ENCODE results near the gene SLC7A7. TPM values are rescaled to one million over a fixed set of nuclear protein-coding genes. Genes with fewer than 3 reads are reported as not detected.

The SLC7A7 gene
- polyA plus RNA-seq, 3 donors: 262 to 425 (median 371) TPM

DNA sequence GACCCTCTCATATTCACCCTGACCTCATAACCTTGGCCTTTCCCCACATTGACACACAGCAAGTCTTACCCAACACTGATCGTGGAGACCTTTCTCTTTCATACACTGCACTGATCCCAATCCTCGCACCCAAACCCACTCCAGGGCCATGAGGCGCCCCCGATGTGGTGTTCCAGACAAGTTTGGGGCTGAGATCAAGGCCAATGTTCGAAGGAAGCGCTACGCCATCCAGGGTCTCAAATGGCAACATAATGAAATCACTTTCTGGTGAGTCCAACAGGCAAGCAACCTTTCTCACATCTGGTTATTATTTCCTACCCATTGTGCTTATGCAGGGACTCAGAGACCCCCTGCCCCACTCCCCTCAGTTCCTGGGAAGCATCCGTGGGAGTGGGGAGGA is 26.5 kb upstream of the SLC7A7 start:
- no peaks in the 10 kb centered on the region for H3K79me2 ChIP-seq (ENCODE audit: insufficient read depth, low read length)
- Mint-ChIP-seq H3K4me1 (peaks cover 32% of the 10 kb centered on the region), H3K4me3 (no peak overlapping the region), H3K36me3 (peaks cover 9 to 14% of the 10 kb centered on the region in 2 donors), H3K27ac (no peak overlapping the region), H3K27me3 (ENCODE audit: low read depth in 3 of 3) (peaks cover 16 to 34% (median 20%) of the 10 kb centered on the region in 3 donors), H3K9me3 (peaks cover 3 to 12% (median 6%) of the 10 kb centered on the region in 7 donors)
- WGBS (ENCODE audit: insufficient coverage): 100% methylated on average over 6 of the region's 8 CpGs
- no peak overlapping the region for H3K9ac ChIP-seq (ENCODE audit: insufficient read depth, low read length, poor library complexity, severe bottlenecking)
- H3K9me3 ChIP-seq (replicated peaks in 1 of 2; ENCODE audit: control insufficient read depth in 1 of 2, insufficient read depth in 1 of 2, low read length in 2 of 2): peaks cover 0 to 3% of the 10 kb centered on the region in 2 donors
- no peak overlapping the region for H3K4me3 ChIP-seq (replicated peaks in 1 of 3; ENCODE audit: low read depth in 2 of 3, low read length in 3 of 3)
- no peak overlapping the region for H3K27ac ChIP-seq (ENCODE audit: low read depth in 1 of 2, low read length in 2 of 2)
- H3K4me2 ChIP-seq (replicated peaks; ENCODE audit: extremely low read depth, low read length, poor library complexity, severe bottlenecking): no peak overlapping the region
- H3K36me3 ChIP-seq (replicated peaks in 1 of 2; ENCODE audit: control insufficient read depth in 1 of 2, insufficient read depth in 2 of 2, low read length in 2 of 2): no peaks in the 10 kb centered on the region
- intact Hi-C loops (cut with micrococcal nuclease): no loop called here
- TF ChIP-seq, protein P1, sequence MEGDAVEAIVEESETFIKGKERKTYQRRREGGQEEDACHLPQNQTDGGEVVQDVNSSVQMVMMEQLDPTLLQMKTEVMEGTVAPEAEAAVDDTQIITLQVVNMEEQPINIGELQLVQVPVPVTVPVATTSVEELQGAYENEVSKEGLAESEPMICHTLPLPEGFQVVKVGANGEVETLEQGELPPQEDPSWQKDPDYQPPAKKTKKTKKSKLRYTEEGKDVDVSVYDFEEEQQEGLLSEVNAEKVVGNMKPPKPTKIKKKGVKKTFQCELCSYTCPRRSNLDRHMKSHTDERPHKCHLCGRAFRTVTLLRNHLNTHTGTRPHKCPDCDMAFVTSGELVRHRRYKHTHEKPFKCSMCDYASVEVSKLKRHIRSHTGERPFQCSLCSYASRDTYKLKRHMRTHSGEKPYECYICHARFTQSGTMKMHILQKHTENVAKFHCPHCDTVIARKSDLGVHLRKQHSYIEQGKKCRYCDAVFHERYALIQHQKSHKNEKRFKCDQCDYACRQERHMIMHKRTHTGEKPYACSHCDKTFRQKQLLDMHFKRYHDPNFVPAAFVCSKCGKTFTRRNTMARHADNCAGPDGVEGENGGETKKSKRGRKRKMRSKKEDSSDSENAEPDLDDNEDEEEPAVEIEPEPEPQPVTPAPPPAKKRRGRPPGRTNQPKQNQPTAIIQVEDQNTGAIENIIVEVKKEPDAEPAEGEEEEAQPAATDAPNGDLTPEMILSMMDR (IDR thresholded peaks at IDR 0.05): no peak
- no peaks in the 10 kb centered on the region for H4K20me1 ChIP-seq (ENCODE audit: insufficient read depth, low read length)
- H2AFZ ChIP-seq (ENCODE audit: insufficient read depth, low read depth, low read length, poor library complexity, severe bottlenecking): no peak overlapping the region
- no peak for DNase-seq
- peaks cover 22 to 35% of the 10 kb centered on the region in 2 donors for H3K4me1 ChIP-seq (ENCODE audit: control insufficient read depth in 1 of 2, insufficient read depth in 2 of 2, low read length in 2 of 2)
- peaks cover 0 to 15% of the 10 kb centered on the region in 2 donors for H3K27me3 ChIP-seq (ENCODE audit: control insufficient read depth in 2 of 2, insufficient read depth in 2 of 2, low read length in 2 of 2)

DNA sequence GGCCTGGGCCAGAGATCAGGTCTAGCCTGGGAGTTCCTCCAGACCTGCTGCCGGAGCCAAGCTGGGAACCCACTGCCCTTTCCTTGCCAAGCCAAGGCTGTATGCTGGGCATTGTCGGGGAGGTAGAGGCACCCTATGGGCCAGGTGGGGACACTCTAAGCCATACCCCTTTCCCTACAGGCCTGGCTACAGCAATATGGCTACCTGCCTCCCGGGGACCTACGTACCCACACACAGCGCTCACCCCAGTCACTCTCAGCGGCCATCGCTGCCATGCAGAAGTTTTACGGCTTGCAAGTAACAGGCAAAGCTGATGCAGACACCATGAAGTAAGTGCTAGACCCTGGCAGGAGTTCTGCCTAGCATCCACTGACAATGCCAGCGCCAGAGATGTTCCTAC is 26.1 kb upstream of the SLC7A7 start:
- H3K9ac ChIP-seq (ENCODE audit: insufficient read depth, low read length, poor library complexity, severe bottlenecking): no peak overlapping the region
- peaks cover 9 to 15% of the 10 kb centered on the region in 2 donors for H3K36me3 Mint-ChIP-seq
- H2AFZ ChIP-seq (ENCODE audit: insufficient read depth, low read depth, low read length, poor library complexity, severe bottlenecking): no peak overlapping the region
- H3K27ac ChIP-seq (ENCODE audit: low read depth in 1 of 2, low read length in 2 of 2): no peak overlapping the region
- H3K27me3 Mint-ChIP-seq (ENCODE audit: low read depth in 3 of 3): peaks cover 17 to 35% (median 21%) of the 10 kb centered on the region in 3 donors
- WGBS (ENCODE audit: insufficient coverage): 95% methylated on average over 7 of the region's 9 CpGs
- H3K4me2 ChIP-seq (replicated peaks; ENCODE audit: extremely low read depth, low read length, poor library complexity, severe bottlenecking): no peak overlapping the region
- no peak overlapping the region for H3K4me3 Mint-ChIP-seq
- peaks cover 0 to 3% of the 10 kb centered on the region in 2 donors for H3K9me3 ChIP-seq (replicated peaks in 1 of 2; ENCODE audit: control insufficient read depth in 1 of 2, insufficient read depth in 1 of 2, low read length in 2 of 2)
- H3K4me1 Mint-ChIP-seq: peaks cover 34% of the 10 kb centered on the region
- no peaks in the 10 kb centered on the region for H4K20me1 ChIP-seq (ENCODE audit: insufficient read depth, low read length)
- no peaks in the 10 kb centered on the region for H3K36me3 ChIP-seq (replicated peaks in 1 of 2; ENCODE audit: control insufficient read depth in 1 of 2, insufficient read depth in 2 of 2, low read length in 2 of 2)
- peaks cover 0 to 18% of the 10 kb centered on the region in 2 donors for H3K27me3 ChIP-seq (ENCODE audit: control insufficient read depth in 2 of 2, insufficient read depth in 2 of 2, low read length in 2 of 2)
- H3K9me3 Mint-ChIP-seq: peaks cover 3 to 12% (median 7%) of the 10 kb centered on the region in 7 donors
- H3K79me2 ChIP-seq (ENCODE audit: insufficient read depth, low read length): no peaks in the 10 kb centered on the region
- TF ChIP-seq, protein P1 (IDR thresholded peaks at IDR 0.05): no peak
- no peak overlapping the region for H3K4me3 ChIP-seq (replicated peaks in 1 of 3; ENCODE audit: low read depth in 2 of 3, low read length in 3 of 3)
- DNase-seq: no peak
- intact Hi-C loops (cut with micrococcal nuclease): no loop called here
- H3K27ac Mint-ChIP-seq: no peak overlapping the region
- peaks cover 27 to 40% of the 10 kb centered on the region in 2 donors for H3K4me1 ChIP-seq (ENCODE audit: control insufficient read depth in 1 of 2, insufficient read depth in 2 of 2, low read length in 2 of 2)

Data from CD14-positive monocyte (primary cell).